Rectal smooth muscle tissue (tissue), 1 donor: ENCODE results near the gene RHOB.

Experiments
- H3K27ac ChIP-seq: one replicate; pipeline ENCODE4 v1.7.0; 2013; ENCODE audit warnings: low read depth, low read length, inconsistent platforms
- H3K27me3 ChIP-seq: one replicate; pipeline ENCODE4 v1.7.0; 2013; ENCODE audit warnings: low read length; ENCODE audit not compliant: control insufficient read depth, insufficient read depth
- H3K36me3 ChIP-seq: one replicate; pipeline ENCODE4 v1.7.0; 2013; ENCODE audit warnings: low read length; ENCODE audit not compliant: control insufficient read depth, insufficient read depth
- H3K4me1 ChIP-seq: one replicate; pipeline ENCODE4 v1.7.0; 2013; ENCODE audit warnings: low read length; ENCODE audit not compliant: control insufficient read depth, insufficient read depth
- H3K4me3 ChIP-seq: one replicate; pipeline ENCODE4 v1.7.0; 2013; ENCODE audit warnings: low read length
- H3K9ac ChIP-seq: one replicate; pipeline ENCODE4 v1.7.0; 2013; ENCODE audit warnings: low read length

The RHOB gene

DNA sequence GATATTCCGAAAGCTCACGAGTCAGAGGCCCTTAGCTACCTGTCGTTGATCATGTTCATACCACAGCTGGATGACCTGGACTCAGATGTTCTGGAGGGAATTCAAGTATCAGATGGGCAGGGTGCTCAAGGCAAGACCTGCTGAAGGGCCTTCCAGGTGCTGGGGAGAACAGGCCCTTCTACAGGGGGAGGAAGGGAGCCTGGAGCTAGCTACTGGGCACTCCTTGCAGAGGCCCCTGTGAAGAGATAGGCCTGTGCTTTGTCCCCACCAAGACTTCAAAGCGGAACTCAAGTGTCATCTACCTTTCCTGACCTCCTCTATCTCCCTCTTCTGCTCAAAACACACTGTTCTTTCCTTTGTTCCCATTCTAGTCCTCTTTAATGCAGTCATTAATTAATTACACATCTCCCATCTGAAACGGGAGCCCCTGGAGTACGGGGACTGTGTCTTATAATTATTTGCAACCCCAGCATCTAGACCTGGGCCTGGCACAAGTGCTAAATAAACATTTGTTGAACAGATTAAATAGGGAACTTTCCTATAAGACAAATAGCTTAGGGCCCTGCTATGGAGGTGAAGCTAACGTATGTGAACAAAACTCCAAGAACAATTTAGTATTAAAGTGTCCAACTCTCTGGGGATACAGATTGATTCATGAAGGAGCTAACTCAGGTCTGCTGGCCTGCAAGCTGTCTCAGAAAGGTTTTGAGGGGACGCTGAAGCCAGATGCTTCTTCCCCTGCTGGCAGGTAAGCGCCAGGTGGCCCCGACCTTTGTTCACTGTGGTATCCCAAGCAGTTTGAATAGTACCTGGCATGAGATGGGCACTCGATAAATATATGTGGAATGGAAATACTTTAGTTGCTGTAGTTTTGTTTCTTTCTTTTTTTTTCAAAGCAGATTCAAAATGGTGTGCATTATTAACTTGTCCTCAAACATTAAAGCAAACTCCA is 22.0 kb downstream of the RHOB start:
- Histone ChIP-seq H3K9ac (no peak overlapping the region), H3K4me1 (peaks cover 2% of the 10 kb centered on the region), H3K36me3 (no peaks in the 10 kb centered on the region), H3K4me3 (no peak overlapping the region), H3K27me3 (no peaks in the 10 kb centered on the region), H3K27ac (no peak overlapping the region)

DNA sequence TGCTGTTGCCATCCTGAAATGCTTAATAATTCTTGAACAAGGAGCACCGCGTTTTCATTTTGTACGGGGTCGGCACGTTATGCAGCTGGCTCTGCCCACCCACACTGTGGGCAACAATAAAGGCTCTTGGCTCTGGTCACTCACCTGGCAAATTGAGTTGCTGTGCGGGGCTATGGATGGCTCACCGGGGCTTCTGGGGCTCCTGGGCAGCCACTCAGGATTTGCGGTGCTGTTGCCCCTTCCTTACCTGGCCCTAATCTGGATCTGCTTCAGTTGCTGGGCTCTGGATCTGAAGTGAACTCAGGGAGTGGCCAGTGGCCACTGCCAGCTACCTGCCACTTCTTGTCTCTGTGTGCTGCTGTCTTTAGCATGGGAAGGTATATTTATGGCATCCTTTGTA is 22.7 kb downstream of the RHOB start:
- no peaks in the 10 kb centered on the region for H3K27me3 ChIP-seq
- H3K9ac ChIP-seq: no peak overlapping the region
- no peak overlapping the region for H3K27ac ChIP-seq
- no peak overlapping the region for H3K4me3 ChIP-seq
- H3K36me3 ChIP-seq: no peaks in the 10 kb centered on the region
- H3K4me1 ChIP-seq: peaks cover 2% of the 10 kb centered on the region

DNA sequence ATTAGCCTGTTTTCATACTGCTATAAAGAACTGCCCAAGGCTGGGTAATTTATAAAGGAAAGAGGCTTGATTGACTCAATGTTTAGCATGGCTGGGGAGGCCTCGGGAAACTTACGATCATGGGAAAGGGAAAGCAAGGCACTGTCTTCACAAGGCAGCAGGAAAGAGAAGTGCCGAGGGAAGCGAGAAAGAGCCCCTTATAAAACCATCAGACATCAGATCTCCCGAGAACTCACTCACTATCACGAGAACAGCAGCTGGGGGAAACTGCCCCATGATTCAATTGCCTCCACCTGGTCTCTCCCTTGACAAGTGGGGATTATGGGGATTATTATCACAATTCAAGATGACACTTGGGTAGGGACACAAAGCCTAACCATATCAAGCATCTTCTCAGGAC is 23.3 kb downstream of the RHOB start:
- peaks cover 2% of the 10 kb centered on the region for H3K4me1 ChIP-seq
- H3K4me3 ChIP-seq: no peak overlapping the region
- no peaks in the 10 kb centered on the region for H3K36me3 ChIP-seq
- no peaks in the 10 kb centered on the region for H3K27me3 ChIP-seq
- no peak overlapping the region for H3K27ac ChIP-seq
- H3K9ac ChIP-seq: no peak overlapping the region

DNA sequence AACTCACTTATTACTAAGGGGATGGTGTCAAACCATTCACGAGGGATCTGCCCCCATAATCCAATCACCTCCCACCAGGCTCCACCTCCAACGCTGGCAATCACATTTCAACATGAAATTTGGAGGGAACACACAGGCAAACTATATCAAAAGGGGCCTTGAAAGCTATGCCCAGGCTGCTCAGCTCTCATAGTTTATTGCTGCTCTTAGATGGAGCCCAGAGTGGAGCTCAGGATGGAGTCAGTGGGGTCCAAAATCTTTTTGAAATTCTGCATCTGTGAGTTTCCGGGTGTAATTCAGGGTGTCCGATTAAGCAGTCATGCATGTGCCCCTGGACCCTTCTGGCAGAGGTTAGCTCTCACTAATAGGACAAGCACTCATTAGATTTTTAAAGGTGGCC is 24.3 kb downstream of the RHOB start:
- H3K9ac ChIP-seq: no peak overlapping the region
- H3K4me1 ChIP-seq: peaks cover 2% of the 10 kb centered on the region
- H3K27me3 ChIP-seq: no peaks in the 10 kb centered on the region
- H3K36me3 ChIP-seq: no peaks in the 10 kb centered on the region
- H3K27ac ChIP-seq: no peak overlapping the region
- no peak overlapping the region for H3K4me3 ChIP-seq

DNA sequence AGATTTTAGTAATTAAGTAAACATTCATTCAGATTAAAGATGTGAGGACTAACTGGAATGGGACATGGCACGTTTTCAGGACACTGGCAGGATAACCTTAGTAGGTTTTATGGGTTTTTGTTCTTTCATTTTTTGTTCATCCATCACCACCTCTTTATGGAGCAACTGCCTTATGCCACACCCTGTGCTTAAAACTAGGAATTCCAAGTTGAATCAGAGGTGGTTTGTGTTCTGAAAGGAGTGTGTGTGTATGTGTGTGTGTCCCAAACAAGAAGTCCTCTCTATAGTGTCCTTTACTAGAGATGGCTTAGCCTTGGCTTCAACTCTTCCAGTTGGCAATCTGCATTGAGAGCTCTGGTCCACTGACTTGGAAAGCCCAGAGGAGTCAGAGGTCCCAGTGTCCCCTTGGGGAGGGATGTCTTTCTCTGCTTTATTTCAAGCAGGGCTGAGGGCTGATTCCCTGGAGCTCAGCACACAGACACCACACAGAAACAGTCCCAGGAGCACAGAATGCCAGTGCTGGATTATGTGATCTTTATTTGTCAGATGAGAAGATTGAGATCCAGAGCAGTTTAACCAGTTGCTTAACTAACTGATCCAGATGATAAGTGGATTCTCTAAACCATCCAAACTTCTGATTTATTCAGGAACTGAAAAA is 25.2 kb downstream of the RHOB start:
- Histone ChIP-seq H3K9ac (no peak overlapping the region), H3K27me3 (no peaks in the 10 kb centered on the region), H3K27ac (no peak overlapping the region), H3K4me3 (no peak overlapping the region), H3K4me1 (peaks cover 2% of the 10 kb centered on the region), H3K36me3 (no peaks in the 10 kb centered on the region)

DNA sequence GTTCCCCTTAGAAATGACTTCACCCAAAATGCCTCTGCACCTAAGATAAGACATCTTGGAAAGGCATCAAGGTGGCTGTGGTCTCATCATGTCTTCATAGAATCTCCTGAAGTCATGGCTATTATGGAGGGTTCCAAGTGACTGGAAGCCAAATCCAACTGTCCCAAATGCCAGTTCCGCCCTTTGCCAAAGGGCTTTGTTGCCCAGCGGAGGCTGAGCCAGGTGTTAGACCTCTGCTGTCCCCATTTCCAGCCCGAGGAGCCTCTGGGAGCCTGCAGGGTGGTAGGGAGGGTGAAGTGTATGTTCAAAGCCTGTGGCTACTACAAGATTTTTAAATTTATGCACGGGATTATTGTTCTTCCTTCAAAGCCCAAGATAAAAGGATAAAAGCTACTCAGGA is 25.7 kb downstream of the RHOB start:
- no peaks in the 10 kb centered on the region for H3K36me3 ChIP-seq
- H3K27ac ChIP-seq: no peak overlapping the region
- no peaks in the 10 kb centered on the region for H3K27me3 ChIP-seq
- no peak overlapping the region for H3K9ac ChIP-seq
- no peak overlapping the region for H3K4me3 ChIP-seq
- H3K4me1 ChIP-seq: peaks cover 1% of the 10 kb centered on the region

DNA sequence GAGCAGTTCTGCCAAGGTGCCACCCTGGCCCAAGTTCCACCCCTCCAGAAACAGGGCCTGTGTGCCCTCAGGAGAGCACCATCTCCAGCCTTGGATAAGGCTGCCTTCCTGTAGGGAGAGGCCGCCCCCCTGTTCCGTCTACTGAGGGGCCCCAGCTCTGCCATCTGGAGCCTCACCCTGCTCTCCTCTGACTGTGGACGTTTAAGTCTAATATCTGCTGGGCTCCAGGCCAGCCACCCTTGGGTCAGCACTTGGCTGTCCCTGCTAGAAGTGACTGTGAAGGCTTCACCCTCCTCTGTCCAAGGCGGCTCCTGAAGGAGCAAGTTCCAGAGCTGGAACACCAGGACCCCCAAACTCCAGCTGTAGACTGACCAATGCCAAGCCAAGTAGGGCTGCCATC is 26.3 kb downstream of the RHOB start:
- Histone ChIP-seq H3K36me3 (no peaks in the 10 kb centered on the region), H3K27ac (no peak overlapping the region), H3K4me3 (no peak overlapping the region), H3K27me3 (no peaks in the 10 kb centered on the region), H3K9ac (no peak overlapping the region), H3K4me1 (no peaks in the 10 kb centered on the region)

DNA sequence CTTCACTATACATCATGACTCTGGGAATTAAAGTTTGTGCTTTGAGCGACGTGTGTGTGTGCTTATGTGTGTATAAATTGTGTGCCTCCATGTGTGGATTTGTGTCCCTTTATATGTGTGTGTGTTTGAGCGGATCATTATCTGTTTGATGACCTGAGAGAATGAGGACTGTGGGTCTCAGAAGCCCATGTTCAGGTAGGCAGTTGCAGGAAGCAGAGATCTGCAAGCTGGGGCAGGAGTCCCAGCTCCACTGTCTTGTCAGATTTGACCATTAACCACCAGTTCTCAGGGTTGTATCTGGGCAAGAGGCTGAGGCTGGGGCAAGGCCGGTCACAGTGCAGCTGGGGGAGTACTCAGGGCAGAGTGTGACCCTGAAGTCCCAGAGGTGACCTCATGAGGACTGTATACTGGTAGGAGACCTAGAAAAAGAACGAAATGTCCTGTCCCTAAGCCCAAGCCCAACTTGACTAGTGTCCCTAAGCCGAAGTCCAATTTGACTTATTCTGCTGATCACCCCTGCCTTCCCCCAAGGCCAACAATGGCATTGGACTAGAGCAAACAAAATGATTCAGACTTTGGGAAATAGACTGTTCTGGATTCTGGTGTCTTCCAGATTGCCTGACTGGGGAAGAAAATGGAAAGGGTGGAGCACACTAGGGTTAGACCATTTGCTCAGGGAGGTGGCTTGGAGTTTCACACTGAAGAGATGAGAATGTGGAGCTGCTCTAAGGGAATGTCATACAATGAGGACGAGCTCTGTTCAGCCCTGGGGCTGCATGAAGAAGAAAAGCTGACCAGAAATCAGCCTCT is 28.1 kb downstream of the RHOB start:
- no peaks in the 10 kb centered on the region for H3K4me1 ChIP-seq
- no peak overlapping the region for H3K4me3 ChIP-seq
- H3K27ac ChIP-seq: no peak overlapping the region
- no peaks in the 10 kb centered on the region for H3K27me3 ChIP-seq
- no peak overlapping the region for H3K9ac ChIP-seq
- no peaks in the 10 kb centered on the region for H3K36me3 ChIP-seq

DNA sequence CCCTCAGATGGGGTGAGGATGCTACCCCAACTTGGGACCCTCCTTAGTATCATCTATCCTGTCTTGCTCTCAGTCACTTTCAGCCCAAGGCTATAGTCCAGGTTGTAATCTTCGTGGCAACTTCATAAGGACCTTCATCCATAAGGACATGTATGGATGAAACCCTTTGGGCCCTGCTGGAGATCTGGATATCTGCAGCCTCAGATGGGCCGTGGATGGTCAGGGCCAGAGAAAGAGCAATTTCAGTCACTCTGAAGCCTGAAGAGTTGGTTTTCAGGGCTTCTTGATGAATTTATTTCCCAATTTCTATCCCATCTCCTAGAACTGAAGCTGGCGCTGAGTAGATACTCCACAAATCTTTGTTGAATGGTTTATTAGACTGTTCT is 28.7 kb downstream of the RHOB start:
- Histone ChIP-seq H3K9ac (no peak overlapping the region), H3K27ac (no peak overlapping the region), H3K36me3 (no peaks in the 10 kb centered on the region), H3K27me3 (no peaks in the 10 kb centered on the region), H3K4me3 (no peak overlapping the region), H3K4me1 (no peaks in the 10 kb centered on the region)

DNA sequence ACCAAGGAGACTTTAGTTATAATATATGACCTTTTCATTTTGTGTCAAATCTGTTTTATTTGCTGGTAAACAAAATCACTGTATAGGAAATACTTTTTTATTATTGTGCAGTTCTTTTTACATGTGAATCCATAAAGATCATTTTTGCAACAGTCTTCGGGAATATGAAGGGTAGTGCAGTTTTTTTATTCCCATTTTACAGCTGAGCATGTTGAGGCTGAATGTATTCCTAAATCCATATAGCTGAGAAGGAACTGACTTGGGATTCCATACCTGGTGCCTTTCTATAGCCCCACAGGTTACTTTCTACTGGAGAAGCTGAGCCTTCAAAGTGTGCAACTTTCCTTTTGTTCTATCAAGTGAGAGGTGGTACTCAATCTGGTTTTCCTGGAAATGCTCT is 29.6 kb downstream of the RHOB start:
- H3K4me1 ChIP-seq: no peaks in the 10 kb centered on the region
- H3K9ac ChIP-seq: no peak overlapping the region
- H3K27ac ChIP-seq: no peak overlapping the region
- no peaks in the 10 kb centered on the region for H3K27me3 ChIP-seq
- no peak overlapping the region for H3K4me3 ChIP-seq
- no peaks in the 10 kb centered on the region for H3K36me3 ChIP-seq

DNA sequence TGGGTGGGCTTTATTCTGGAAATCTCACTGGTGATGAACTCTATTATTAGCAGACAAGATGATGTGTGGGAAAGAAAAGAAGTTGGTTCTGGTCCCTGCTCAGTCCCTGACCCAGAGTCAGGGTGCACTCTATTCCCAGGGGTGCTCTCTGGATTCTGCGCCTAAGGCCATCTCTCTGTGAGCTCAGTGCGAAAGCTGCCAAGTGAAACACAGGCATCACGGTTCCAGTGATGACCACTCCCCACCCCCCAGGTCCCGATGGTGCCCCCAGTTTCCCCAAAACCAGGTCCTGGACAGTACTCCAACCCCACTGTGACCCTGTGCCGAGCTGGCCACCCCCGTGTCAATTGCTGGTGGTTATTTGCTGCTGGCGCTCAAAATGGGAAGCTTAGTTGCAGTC is 30.1 kb downstream of the RHOB start:
- H3K4me3 ChIP-seq: no peak overlapping the region
- no peak overlapping the region for H3K27ac ChIP-seq

DNA sequence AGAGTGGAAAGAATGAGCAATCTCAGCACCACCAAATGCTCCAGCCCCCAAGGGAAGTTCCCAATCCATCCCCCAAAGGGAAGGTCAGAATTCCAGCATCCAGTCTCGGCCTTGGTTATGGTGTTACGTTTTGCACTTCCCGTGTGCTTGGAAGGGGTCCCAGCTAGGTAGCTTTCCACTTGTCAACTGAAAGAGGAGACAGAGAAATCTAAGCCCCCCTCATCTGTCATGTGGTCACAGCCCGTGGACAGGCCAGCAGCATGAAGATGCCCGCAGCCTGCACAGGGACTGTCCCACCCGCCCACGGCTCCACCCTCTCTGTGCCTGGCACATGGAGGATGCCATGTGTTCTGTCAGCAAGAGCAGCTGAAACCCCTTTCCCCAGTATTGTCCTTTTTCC is 32.1 kb downstream of the RHOB start:
- Histone ChIP-seq H3K36me3 (no peaks in the 10 kb centered on the region), H3K4me1 (no peaks in the 10 kb centered on the region), H3K27me3 (no peaks in the 10 kb centered on the region), H3K4me3 (no peak overlapping the region), H3K9ac (no peak overlapping the region), H3K27ac (no peak overlapping the region)

More for the DNA sequence above, 30.1 kb downstream of the RHOB start:
- Histone ChIP-seq H3K36me3 (no peaks in the 10 kb centered on the region), H3K9ac (no peak overlapping the region), H3K4me1 (no peaks in the 10 kb centered on the region), H3K27me3 (no peaks in the 10 kb centered on the region)
